ENCODE results near the gene SHC2.

SHC2 gene

DNA sequence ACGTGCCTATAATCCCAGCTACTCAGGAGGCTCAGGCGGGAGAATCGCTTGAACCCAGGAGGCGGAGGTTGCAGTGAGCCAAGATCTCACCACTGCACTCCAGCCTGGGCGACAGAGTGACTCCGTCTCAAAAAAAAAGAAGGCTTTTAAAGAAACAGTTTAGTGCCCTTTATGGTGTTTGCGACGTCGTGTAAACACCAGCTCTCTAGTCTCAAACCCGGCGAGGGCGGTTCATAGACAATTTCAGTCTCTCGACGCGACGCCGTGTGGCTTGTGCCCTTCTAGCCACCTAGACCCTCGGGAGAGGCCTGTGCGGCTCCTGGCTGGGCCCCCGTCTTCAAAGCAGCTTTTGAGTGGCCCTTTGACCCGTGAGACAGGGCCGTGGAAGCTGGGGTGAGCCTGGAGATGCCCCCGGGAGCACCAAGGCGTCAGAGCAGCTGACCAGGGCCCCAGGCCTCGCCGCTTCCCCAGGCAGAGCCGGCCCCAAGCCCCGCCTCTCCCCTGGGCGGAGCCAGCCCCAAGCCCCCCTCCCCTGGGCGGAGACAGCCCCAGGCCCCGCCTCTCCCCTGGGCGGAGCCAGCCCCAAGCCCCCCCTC lies 30.4 kb upstream of the SHC2 start:
- H3K9me3 ChIP-seq (ENCODE audit: control insufficient read depth in 1 of 2, low read length in 2 of 2): no peaks in the 10 kb centered on the region
- H3K9ac ChIP-seq (ENCODE audit: low read depth in 1 of 2, low read length in 2 of 2): no peak overlapping the region
- peaks cover 0 to 4% of the 10 kb centered on the region in 2 donors for H3K4me1 ChIP-seq (ENCODE audit: control insufficient read depth in 1 of 2, insufficient read depth in 2 of 2, low read length in 2 of 2)
- H3K27me3 ChIP-seq (ENCODE audit: control insufficient read depth in 1 of 2, insufficient read depth in 2 of 2, low read length in 2 of 2): peaks cover under 1% of the 10 kb centered on the region in 2 donors
- H3K4me3 ChIP-seq (ENCODE audit: low read depth in 1 of 2, low read length in 2 of 2): no peak overlapping the region
- H3K27ac ChIP-seq (ENCODE audit: low read depth, low read length): no peak overlapping the region
- H3K36me3 ChIP-seq (ENCODE audit: control insufficient read depth in 1 of 2, insufficient read depth in 2 of 2, low read length in 2 of 2): no peaks in the 10 kb centered on the region

DNA sequence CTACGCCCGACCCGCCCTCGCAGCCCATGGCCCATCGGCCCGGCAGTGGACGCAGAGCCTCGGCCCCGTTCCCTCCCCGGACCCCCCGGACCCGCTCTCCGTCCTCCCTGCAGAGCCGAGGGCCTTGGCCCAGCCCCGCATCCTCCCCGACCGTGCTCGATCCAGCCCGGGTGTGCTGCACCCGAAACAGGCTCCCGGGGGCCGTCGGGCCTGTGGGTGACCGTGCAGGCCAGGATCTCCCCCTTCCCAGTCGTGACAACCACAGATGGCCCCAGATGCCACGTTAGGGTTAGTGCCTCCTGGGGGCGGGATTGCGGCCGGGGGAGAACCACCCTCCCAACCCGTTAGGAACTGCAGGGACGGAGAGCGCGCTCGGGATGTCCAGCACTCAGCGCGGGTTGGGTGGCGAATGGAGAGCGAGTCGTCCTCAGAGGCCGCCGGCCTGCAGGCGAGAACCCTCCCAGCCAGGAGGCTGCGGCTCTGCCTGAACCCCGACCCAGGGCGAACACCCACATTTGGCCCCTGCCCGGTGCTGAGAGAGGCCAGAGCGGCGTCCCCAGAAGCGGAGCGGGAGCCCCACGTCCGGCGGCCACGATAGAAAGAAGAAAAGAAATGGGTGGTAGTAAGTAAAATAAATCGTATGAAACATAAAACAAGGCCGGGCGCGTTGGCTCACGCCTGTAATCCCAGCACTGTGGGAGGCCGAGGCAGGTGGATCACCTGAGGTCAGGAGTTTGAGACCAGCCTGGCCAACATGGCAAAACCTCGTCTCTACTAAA lies 28.8 kb upstream of the SHC2 start:
- Histone ChIP-seq H3K4me3 (ENCODE audit: low read depth in 1 of 2, low read length in 2 of 2) (peak overlapping the region; percentile 50 to 76), H3K9ac (ENCODE audit: low read depth in 1 of 2, low read length in 2 of 2) (peak overlapping the region; percentile 8 to 59), H3K4me1 (ENCODE audit: control insufficient read depth in 1 of 2, insufficient read depth in 2 of 2, low read length in 2 of 2) (peaks cover 0 to 4% of the 10 kb centered on the region in 2 donors), H3K36me3 (ENCODE audit: control insufficient read depth in 1 of 2, insufficient read depth in 2 of 2, low read length in 2 of 2) (no peaks in the 10 kb centered on the region), H3K9me3 (ENCODE audit: control insufficient read depth in 1 of 2, low read length in 2 of 2) (no peaks in the 10 kb centered on the region), H3K27ac (ENCODE audit: low read depth, low read length) (peak overlapping the region; percentile 70), H3K27me3 (ENCODE audit: control insufficient read depth in 1 of 2, insufficient read depth in 2 of 2, low read length in 2 of 2) (peaks cover 13 to 16% of the 10 kb centered on the region in 2 donors)

DNA sequence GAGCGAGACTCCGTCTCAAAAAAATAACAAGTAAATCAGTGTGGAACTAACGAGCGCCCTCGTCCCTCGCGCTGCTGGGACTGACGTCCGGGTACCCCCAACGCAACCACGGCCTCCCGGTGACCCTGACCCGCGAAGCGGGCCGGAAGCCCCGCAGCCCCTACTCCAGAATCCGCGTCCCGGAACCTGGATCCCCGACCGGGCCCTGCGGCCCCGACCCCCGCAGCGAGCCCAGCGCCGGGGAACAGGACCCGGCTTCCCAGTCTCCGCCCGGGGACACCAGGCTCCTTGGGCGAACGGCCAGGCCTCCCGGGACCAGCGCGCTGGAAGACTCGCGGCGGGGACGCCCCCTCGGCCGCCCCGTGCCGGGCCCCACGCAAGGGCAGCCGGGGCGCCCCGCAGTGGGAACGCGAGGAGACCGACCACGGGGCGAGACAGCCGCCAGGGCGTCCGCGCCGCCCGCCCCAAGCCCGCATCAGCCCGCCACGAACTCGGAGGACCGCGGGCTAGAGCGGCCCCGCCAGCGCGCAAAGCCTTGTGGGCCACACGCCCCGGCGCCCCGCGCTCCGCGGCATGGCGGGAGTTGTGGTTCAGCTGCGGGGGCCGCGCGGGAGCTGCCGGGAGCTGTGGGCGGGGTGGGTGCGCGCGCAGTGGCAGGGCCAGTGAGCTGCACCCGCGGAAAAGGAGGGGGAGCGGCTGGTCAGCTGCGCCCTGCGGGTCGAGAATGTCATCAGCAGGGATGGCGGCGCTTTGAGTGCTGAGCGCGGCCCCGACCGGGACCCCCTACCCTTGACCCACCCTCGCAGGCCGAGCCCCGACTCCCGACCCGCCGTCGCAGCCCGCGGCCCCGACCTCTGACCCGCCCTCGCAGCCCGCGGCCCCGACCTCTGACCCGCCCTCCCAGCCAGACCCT lies 27.9 kb upstream of the SHC2 start:
- Histone ChIP-seq H3K4me1 (ENCODE audit: control insufficient read depth in 1 of 2, insufficient read depth in 2 of 2, low read length in 2 of 2) (peaks cover 0 to 4% of the 10 kb centered on the region in 2 donors), H3K9me3 (ENCODE audit: control insufficient read depth in 1 of 2, low read length in 2 of 2) (no peaks in the 10 kb centered on the region), H3K9ac (ENCODE audit: low read depth in 1 of 2, low read length in 2 of 2) (peak overlapping the region; percentile 75 to 82), H3K27ac (ENCODE audit: low read depth, low read length) (peak overlapping the region; percentile 73), H3K36me3 (ENCODE audit: control insufficient read depth in 1 of 2, insufficient read depth in 2 of 2, low read length in 2 of 2) (no peaks in the 10 kb centered on the region), H3K27me3 (ENCODE audit: control insufficient read depth in 1 of 2, insufficient read depth in 2 of 2, low read length in 2 of 2) (peaks cover 16% of the 10 kb centered on the region in 2 donors), H3K4me3 (ENCODE audit: low read depth in 1 of 2, low read length in 2 of 2) (peak overlapping the region; percentile 76 to 82)

DNA sequence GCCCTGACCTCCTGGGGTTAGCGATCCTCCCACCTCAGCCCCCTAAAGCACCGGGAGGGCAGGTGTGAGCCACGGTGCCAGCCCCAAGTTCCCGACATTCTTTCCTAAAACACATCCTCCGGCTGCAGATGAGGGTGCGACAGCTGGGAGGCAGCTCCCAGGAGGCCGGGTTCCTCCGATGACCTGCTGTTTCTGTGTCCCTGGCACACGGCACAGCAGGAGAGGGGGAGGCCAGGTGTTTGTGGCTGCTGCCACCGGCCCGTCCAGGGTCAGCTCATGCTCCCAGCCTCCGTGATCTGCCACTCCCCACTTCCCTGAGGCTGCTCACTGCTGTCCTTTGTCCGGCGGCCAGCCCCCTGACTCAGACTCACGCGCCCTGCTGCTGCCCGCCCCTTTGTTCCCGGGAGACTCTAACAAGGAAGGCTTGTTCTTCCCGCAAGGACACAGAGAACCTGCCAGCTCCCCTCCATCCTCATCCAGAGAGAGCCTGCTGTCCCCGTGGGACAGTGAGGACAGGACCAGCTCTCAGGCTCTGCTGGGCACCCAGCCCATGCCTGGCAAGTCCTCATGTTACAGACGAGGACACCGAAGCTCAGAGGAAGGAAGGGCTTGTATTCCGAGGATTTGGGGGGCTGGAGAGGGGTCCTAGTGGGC lies 24.9 kb upstream of the SHC2 start:
- H3K27me3 ChIP-seq (ENCODE audit: control insufficient read depth in 1 of 2, insufficient read depth in 2 of 2, low read length in 2 of 2): peaks cover 16% of the 10 kb centered on the region in 2 donors
- peaks cover 0 to 4% of the 10 kb centered on the region in 2 donors for H3K9me3 ChIP-seq (ENCODE audit: control insufficient read depth in 1 of 2, low read length in 2 of 2)
- H3K36me3 ChIP-seq (ENCODE audit: control insufficient read depth in 1 of 2, insufficient read depth in 2 of 2, low read length in 2 of 2): no peaks in the 10 kb centered on the region
- peaks cover 0 to 4% of the 10 kb centered on the region in 2 donors for H3K4me1 ChIP-seq (ENCODE audit: control insufficient read depth in 1 of 2, insufficient read depth in 2 of 2, low read length in 2 of 2)
- no peak overlapping the region for H3K4me3 ChIP-seq (ENCODE audit: low read depth in 1 of 2, low read length in 2 of 2)
- H3K27ac ChIP-seq (ENCODE audit: low read depth, low read length): no peak overlapping the region
- no peak overlapping the region for H3K9ac ChIP-seq (ENCODE audit: low read depth in 1 of 2, low read length in 2 of 2)

DNA sequence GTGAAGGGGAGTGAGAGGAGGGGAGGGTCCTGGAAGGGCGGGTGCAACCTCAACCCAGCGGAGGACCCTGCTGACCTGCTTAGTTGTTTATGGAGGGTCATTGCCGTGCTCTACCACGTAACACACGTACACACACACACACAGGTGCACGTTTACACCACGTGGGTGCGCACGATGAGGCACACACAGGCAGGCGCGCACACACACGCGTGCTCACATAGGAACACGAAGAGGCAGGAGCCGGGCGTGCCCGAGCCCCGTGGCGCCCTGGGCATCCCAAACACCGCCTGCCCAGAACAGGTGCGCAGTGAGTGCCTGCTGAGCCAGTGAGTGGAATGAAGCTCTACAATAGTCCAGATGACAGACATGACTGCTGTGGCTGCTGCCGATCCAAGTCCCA lies 24.2 kb upstream of the SHC2 start:
- Histone ChIP-seq H3K36me3 (ENCODE audit: control insufficient read depth in 1 of 2, insufficient read depth in 2 of 2, low read length in 2 of 2) (no peaks in the 10 kb centered on the region), H3K9me3 (ENCODE audit: control insufficient read depth in 1 of 2, low read length in 2 of 2) (peaks cover 0 to 6% of the 10 kb centered on the region in 2 donors), H3K27me3 (ENCODE audit: control insufficient read depth in 1 of 2, insufficient read depth in 2 of 2, low read length in 2 of 2) (peaks cover 16% of the 10 kb centered on the region in 2 donors), H3K4me1 (ENCODE audit: control insufficient read depth in 1 of 2, insufficient read depth in 2 of 2, low read length in 2 of 2) (peaks cover under 1 to 4% of the 10 kb centered on the region in 2 donors), H3K9ac (ENCODE audit: low read depth in 1 of 2, low read length in 2 of 2) (no peak overlapping the region), H3K4me3 (ENCODE audit: low read depth in 1 of 2, low read length in 2 of 2) (no peak overlapping the region), H3K27ac (ENCODE audit: low read depth, low read length) (no peak overlapping the region)

DNA sequence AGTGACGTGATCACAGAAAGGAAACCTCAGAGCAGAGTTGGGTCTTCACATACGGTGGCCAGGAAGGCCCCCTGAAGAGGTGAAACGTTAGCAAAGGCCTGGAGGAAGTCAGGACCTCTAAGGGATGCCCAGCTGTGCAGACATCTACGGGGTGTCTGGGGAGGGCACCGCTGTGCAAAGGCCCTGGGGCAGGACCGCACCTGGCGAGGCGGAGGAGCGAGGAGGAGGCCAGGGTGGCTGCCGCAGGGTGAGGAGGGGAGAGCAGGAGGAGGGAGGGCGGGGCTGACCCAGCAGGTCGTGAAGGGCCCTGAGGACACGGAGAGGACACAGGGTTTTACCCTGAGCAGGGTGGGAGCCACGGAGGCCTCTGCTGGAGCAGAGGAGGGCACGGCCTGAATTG lies 23.7 kb upstream of the SHC2 start:
- H3K9me3 ChIP-seq (ENCODE audit: control insufficient read depth in 1 of 2, low read length in 2 of 2): peaks cover 0 to 6% of the 10 kb centered on the region in 2 donors
- peaks cover 16% of the 10 kb centered on the region in 2 donors for H3K27me3 ChIP-seq (ENCODE audit: control insufficient read depth in 1 of 2, insufficient read depth in 2 of 2, low read length in 2 of 2)
- H3K4me3 ChIP-seq (ENCODE audit: low read depth in 1 of 2, low read length in 2 of 2): no peak overlapping the region
- no peak overlapping the region for H3K9ac ChIP-seq (ENCODE audit: low read depth in 1 of 2, low read length in 2 of 2)
- H3K36me3 ChIP-seq (ENCODE audit: control insufficient read depth in 1 of 2, insufficient read depth in 2 of 2, low read length in 2 of 2): no peaks in the 10 kb centered on the region
- H3K27ac ChIP-seq (ENCODE audit: low read depth, low read length): no peak overlapping the region
- peaks cover 0 to 4% of the 10 kb centered on the region in 2 donors for H3K4me1 ChIP-seq (ENCODE audit: control insufficient read depth in 1 of 2, insufficient read depth in 2 of 2, low read length in 2 of 2)

DNA sequence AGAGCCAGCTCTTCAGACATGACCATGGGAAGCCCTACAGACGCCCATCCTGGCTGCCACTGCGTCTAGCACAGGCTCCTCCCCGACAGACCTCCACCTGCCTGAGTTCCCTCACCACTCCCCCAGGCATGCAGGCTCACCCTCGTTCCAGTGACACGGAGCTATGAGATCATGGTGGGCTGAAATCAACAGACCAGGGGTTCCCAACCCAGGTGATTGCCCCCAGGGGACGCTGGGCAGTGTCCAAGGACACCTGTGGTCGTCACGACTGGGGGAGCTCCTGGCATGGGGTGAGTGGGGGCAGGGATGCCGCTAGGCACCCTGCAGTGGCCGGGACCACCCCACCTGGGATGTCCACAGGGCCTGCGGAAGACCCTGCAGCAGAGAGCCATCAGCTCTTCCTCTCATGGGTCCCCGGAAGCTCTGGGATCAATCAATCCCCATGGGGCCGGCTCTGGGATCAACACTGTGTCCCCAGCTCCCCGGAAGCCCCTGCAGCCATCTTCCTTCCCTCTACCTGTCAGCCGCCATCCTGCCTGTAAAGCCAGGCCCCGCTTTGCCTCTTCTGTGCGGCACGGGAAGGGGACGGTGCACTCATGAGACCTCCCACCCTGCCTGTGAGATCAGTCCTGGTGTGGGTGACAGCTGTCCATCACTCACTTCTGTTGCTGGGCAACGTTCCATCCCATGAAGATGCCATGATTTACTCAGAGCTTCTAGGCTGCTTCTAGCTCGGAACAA lies 22.7 kb upstream of the SHC2 start:
- Histone ChIP-seq H3K9me3 (ENCODE audit: control insufficient read depth in 1 of 2, low read length in 2 of 2) (peaks cover 0 to 6% of the 10 kb centered on the region in 2 donors), H3K27ac (ENCODE audit: low read depth, low read length) (no peak overlapping the region), H3K9ac (ENCODE audit: low read depth in 1 of 2, low read length in 2 of 2) (no peak overlapping the region), H3K4me3 (ENCODE audit: low read depth in 1 of 2, low read length in 2 of 2) (no peak overlapping the region), H3K4me1 (ENCODE audit: control insufficient read depth in 1 of 2, insufficient read depth in 2 of 2, low read length in 2 of 2) (peaks cover 0 to 4% of the 10 kb centered on the region in 2 donors), H3K36me3 (ENCODE audit: control insufficient read depth in 1 of 2, insufficient read depth in 2 of 2, low read length in 2 of 2) (no peaks in the 10 kb centered on the region), H3K27me3 (ENCODE audit: control insufficient read depth in 1 of 2, insufficient read depth in 2 of 2, low read length in 2 of 2) (peaks cover 16% of the 10 kb centered on the region in 2 donors)

DNA sequence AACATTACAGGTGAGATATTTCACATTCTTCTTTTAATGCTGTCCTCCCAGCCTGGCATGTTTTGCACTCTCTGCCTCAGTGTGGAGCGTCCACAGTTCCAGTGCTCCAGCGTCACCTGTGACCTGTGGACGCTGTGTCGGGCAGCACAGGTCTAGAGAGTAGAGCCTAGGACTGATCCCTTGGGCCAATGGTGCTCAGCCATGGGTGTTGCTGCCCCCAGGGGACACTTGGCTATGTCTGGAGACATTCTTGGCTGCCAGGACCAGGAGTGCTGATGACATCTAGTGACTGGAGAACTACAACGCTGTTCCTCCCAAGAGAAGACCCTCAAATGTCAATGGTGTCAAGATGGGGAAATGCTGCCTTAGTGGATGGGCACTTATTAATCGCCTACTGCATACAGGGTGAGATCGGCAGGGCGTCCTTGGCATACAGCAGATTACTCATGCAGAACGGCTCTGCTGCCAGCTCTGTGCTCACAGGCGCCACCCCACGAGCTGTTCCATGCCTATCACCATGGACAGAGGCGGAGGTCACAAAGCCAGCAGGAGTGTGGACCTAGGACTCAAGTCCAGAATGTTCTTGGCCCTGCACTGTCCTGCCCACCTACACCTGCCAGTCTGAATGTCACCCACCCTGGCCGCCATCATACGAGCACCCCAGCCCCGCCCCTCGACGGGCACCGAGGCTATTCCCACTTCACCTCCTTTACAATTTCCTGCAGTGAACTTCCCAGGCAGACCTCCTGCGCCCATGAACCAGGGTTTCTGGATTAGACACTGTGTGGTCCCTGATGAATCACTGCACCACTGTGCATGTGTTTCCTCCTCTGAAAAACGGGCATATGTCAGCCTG lies 21.6 kb upstream of the SHC2 start:
- H3K27ac ChIP-seq (ENCODE audit: low read depth, low read length): no peak overlapping the region
- H3K27me3 ChIP-seq (ENCODE audit: control insufficient read depth in 1 of 2, insufficient read depth in 2 of 2, low read length in 2 of 2): peaks cover 16% of the 10 kb centered on the region in 2 donors
- H3K36me3 ChIP-seq (ENCODE audit: control insufficient read depth in 1 of 2, insufficient read depth in 2 of 2, low read length in 2 of 2): no peaks in the 10 kb centered on the region
- peaks cover 0 to 6% of the 10 kb centered on the region in 2 donors for H3K9me3 ChIP-seq (ENCODE audit: control insufficient read depth in 1 of 2, low read length in 2 of 2)
- peaks cover 0 to 4% of the 10 kb centered on the region in 2 donors for H3K4me1 ChIP-seq (ENCODE audit: control insufficient read depth in 1 of 2, insufficient read depth in 2 of 2, low read length in 2 of 2)
- H3K4me3 ChIP-seq (ENCODE audit: low read depth in 1 of 2, low read length in 2 of 2): no peak overlapping the region
- no peak overlapping the region for H3K9ac ChIP-seq (ENCODE audit: low read depth in 1 of 2, low read length in 2 of 2)

Measured in duodenal mucosa (tissue), 2 donors.